ACHN (cell line): Measurements from ENCODE around the gene PRKG2.

Source experiments
- DNase-seq: peaks from one replicate; pipeline ENCODE4 v3.0.0-alpha.2; 2015
- in situ Hi-C: cut with HindIII; loops from 2 replicates; pipeline ENCODE4 v1.10.0; 2017; ENCODE audit warnings: low sequenced_read_pairs, low pct_ligation_motif_present, low pct_unique_long_range_greater_than_20kb

The PRKG2 gene

GRCh38 chr4:81131066-81131465 is 84.0 kb downstream of the PRKG2 start:
- in situ Hi-C loops: no loop called here
- no peak for DNase-seq

- DNase-seq: no peak
- in situ Hi-C loops: no loop called here
Observed at GRCh38 chr4:81130569-81130968, 84.5 kb downstream of the PRKG2 start.

- in situ Hi-C loops: no loop called here
- no peak for DNase-seq
Observed at GRCh38 chr4:81120055-81120454, 95.0 kb downstream of the PRKG2 start.

- in situ Hi-C loops: no loop called here
Observed at GRCh38 chr4:81118086-81118485, 96.9 kb downstream of the PRKG2 start.

GRCh38 chr4:81116566-81116965 is 98.5 kb downstream of the PRKG2 start:
- in situ Hi-C loops: no loop called here
- DNase-seq: no peak

More at GRCh38 chr4:81118086-81118485, 96.9 kb downstream of the PRKG2 start:
- DNase-seq: no peak

GRCh38 chr4:81113024-81113423 is 102.0 kb downstream of the PRKG2 start:
- in situ Hi-C loops: no loop called here
- DNase-seq: no peak

- in situ Hi-C loops: no loop called here
- DNase-seq: no peak
Observed at GRCh38 chr4:81109356-81109755, 105.7 kb downstream of the PRKG2 start.

- in situ Hi-C loops: no loop called here
- no peak for DNase-seq
Observed at GRCh38 chr4:81106150-81106549, 108.9 kb downstream of the PRKG2 start.

GRCh38 chr4:81102107-81102506 is 112.9 kb downstream of the PRKG2 start:
- in situ Hi-C loops: no loop called here
- DNase-seq: no peak

- in situ Hi-C loops: no loop called here
Observed at GRCh38 chr4:81096566-81096965, 118.5 kb downstream of the PRKG2 start.

GRCh38 chr4:81095389-81095788 is 119.6 kb downstream of the PRKG2 start:
- no peak for DNase-seq
- in situ Hi-C loops: no loop called here

More at GRCh38 chr4:81096566-81096965, 118.5 kb downstream of the PRKG2 start:
- no peak for DNase-seq

GRCh38 chr4:81093720-81094401 is 121.2 kb downstream of the PRKG2 start:
- no peak for DNase-seq
- in situ Hi-C loops: no loop called here

- in situ Hi-C loops: no loop called here
- no peak for DNase-seq
Observed at GRCh38 chr4:81085979-81086378, 129.0 kb downstream of the PRKG2 start.

GRCh38 chr4:81085291-81085690 is 129.7 kb downstream of the PRKG2 start:
- no peak for DNase-seq
- in situ Hi-C loops: no loop called here

GRCh38 chr4:81084634-81085033 is 130.4 kb downstream of the PRKG2 start:
- DNase-seq: no peak
- in situ Hi-C loops: no loop called here

GRCh38 chr4:81084029-81084428 is 131.0 kb downstream of the PRKG2 start:
- in situ Hi-C loops: no loop called here
- DNase-seq: no peak

GRCh38 chr4:81081156-81081555 is 133.9 kb downstream of the PRKG2 start:
- in situ Hi-C loops: no loop called here
- no peak for DNase-seq

- in situ Hi-C loops: no loop called here
Observed at GRCh38 chr4:81071013-81071412, 144.0 kb downstream of the PRKG2 start.

GRCh38 chr4:81069706-81070331 is 145.2 kb downstream of the PRKG2 start:
- peak; percentile 76 for DNase-seq
- in situ Hi-C loops: no loop called here

More at GRCh38 chr4:81071013-81071412, 144.0 kb downstream of the PRKG2 start:
- no peak for DNase-seq

GRCh38 chr4:81065446-81065845 is 149.6 kb downstream of the PRKG2 start:
- in situ Hi-C loops: no loop called here
- no peak for DNase-seq
